Sciatic nerve (tissue), 2 donors: ENCODE measurements around the gene LAPTM5. TPM values are rescaled to one million over a fixed set of nuclear protein-coding genes. Genes with fewer than 3 reads are reported as not detected.
A peak's percentile ranks its signal among the peaks of the same experiment; 100 is the strongest.
"Not testable (repeated sequence)": the region's sequence is repeated elsewhere in the genome, so short reads cannot be mapped to it uniquely, and the experiment has no call there.

Source experiments
- ATAC-seq: fragments of 200-7000 bp; cut with Tn5 transposase; one replicate; pipeline ENCODE4 v1.9.1; 2020; ENCODE audit warnings: mild to moderate bottlenecking, moderate library complexity
- DNase-seq: peaks from one replicate; pipeline ENCODE4 v3.0.0-alpha.2; 2020; ENCODE audit warnings: low spot score
- intact Hi-C: fragments of 100-400 bp; cut with DNase I; formaldehyde crosslinking; loops from one replicate; pipeline ENCODE4 v1.14.2; 2022
- total RNA-seq: library from RNA; stranded (reverse); fragmentation: NEBNext Ultra II Directional; extraction: Animal tissue kit (Norgen Biotek cat#: 25700); gene quantifications from one replicate; pipeline ENCODE4 v1.2.1, GENCODE V29; 2021
- donor health status: DM: no; HTN: no; CAD: no.
- donor health status: DM: no; HTN: no; CAD: no.

Gene LAPTM5
- total RNA-seq, 1 donor from 2014 or later: 65.0 TPM

GRCh38 chr1:30776097-30777059 is 18.8 kb upstream of the LAPTM5 start:
- ATAC-seq: no peak
- DNase-seq: no peak
- intact Hi-C loops: no loop called here

GRCh38 chr1:30775433-30775975 is 17.9 kb upstream of the LAPTM5 start:
- intact Hi-C loops: no loop called here
- DNase-seq: no peak
- ATAC-seq: no peak

GRCh38 chr1:30774550-30775432 is 17.2 kb upstream of the LAPTM5 start:
- intact Hi-C loops: no loop called here
- ATAC-seq (no peak), DNase-seq (no peak)

GRCh38 chr1:30773722-30774358 is 16.3 kb upstream of the LAPTM5 start:
- ATAC-seq: no peak
- DNase-seq: no peak
- intact Hi-C loops: no loop called here

- intact Hi-C loops: no loop called here
- DNase-seq (no peak), ATAC-seq (no peak)
These were observed 13.4 kb upstream of the LAPTM5 start for GRCh38 chr1:30771005-30771404.

- intact Hi-C loops: no loop called here
- ATAC-seq (peak; percentile 88), DNase-seq (no peak)
These were observed 12.6 kb upstream of the LAPTM5 start for GRCh38 chr1:30770150-30770549.

- DNase-seq (no peak), ATAC-seq (no peak)
- intact Hi-C loops: no loop called here
These were observed 11.5 kb upstream of the LAPTM5 start for GRCh38 chr1:30768830-30769718.

GRCh38 chr1:30768159-30768829 is 10.7 kb upstream of the LAPTM5 start:
- intact Hi-C loops: no loop called here

GRCh38 chr1:30766948-30767347 is 9.4 kb upstream of the LAPTM5 start:
- ATAC-seq, DNase-seq, intact Hi-C loops: not testable (repeated sequence)

More at GRCh38 chr1:30768159-30768829, 10.7 kb upstream of the LAPTM5 start:
- DNase-seq (no peak), ATAC-seq (no peak)

- intact Hi-C loops: no loop called here
- DNase-seq: no peak
- no peak for ATAC-seq
These were observed 8.2 kb upstream of the LAPTM5 start for GRCh38 chr1:30765556-30766434.

GRCh38 chr1:30764939-30765555 is 7.5 kb upstream of the LAPTM5 start:
- ATAC-seq (no peak), DNase-seq (no peak)
- intact Hi-C loops: no loop called here

- no peak for DNase-seq
- no peak for ATAC-seq
- intact Hi-C loops: no loop called here
These were observed 6.8 kb upstream of the LAPTM5 start for GRCh38 chr1:30764396-30764795.

GRCh38 chr1:30763651-30764248 is 6.2 kb upstream of the LAPTM5 start:
- no peak for ATAC-seq
- no peak for DNase-seq
- intact Hi-C loops: no loop called here

GRCh38 chr1:30762930-30763650 is 5.5 kb upstream of the LAPTM5 start:
- DNase-seq (no peak), ATAC-seq (no peak)
- intact Hi-C loops: no loop called here
